SU-DHL-6 (cell line): ENCODE measurements around the gene CCDC88C.

ENCODE experiments used
- H2AFZ ChIP-seq: fragments of 200-600 bp; sonication (generic); 2 replicates; pipeline ENCODE4 v1.6.1; 2014; ENCODE audit warnings: low read depth, mild to moderate bottlenecking, moderate library complexity, mixed read lengths, antibody characterized with exemption, low read length; ENCODE audit not compliant: severe bottlenecking
- H3F3A ChIP-seq: fragments of 200-600 bp; shearing (Covaris generic); 2 replicates; pipeline ENCODE4 v1.6.0; 2016; ENCODE audit warnings: antibody characterized with exemption, mild to moderate bottlenecking; ENCODE audit not compliant: insufficient read depth
- H3K27ac ChIP-seq: fragments of 200-600 bp; sonication (generic); 2 replicates; pipeline ENCODE4 v1.5.1; 2016; ENCODE audit warnings: low read depth, mild to moderate bottlenecking, low read length, moderate library complexity, mixed read lengths
- H3K27me3 ChIP-seq: fragments of 200-600 bp; sonication (generic), shearing (Covaris generic); 2 replicates; pipeline ENCODE4 v1.6.0; 2014; ENCODE audit warnings: mild to moderate bottlenecking, low read length
- H3K36me3 ChIP-seq: fragments of 200-600 bp; sonication (generic); 2 replicates; pipeline ENCODE4 v1.6.1; 2014; ENCODE audit warnings: mild to moderate bottlenecking, low read length, mixed read lengths
- H3K4me2 ChIP-seq: fragments of 300-600, 200-600 bp; shearing (Covaris generic), sonication (generic); 2 replicates; pipeline ENCODE4 v1.6.0; 2014; ENCODE audit warnings: low read length, low read depth, mild to moderate bottlenecking; ENCODE audit not compliant: poor library complexity, severe bottlenecking
- H3K4me3 ChIP-seq: fragments of 200-600 bp; sonication (generic); 2 replicates; pipeline ENCODE4 v1.5.1; 2014; ENCODE audit warnings: antibody characterized with exemption, low read length, mild to moderate bottlenecking, mixed read lengths; ENCODE audit not compliant: insufficient read depth, poor library complexity, severe bottlenecking
- H3K79me2 ChIP-seq: fragments of 200-600 bp; sonication (generic); 2 replicates; pipeline ENCODE4 v1.6.1; 2014; ENCODE audit warnings: mild to moderate bottlenecking, low read length, moderate library complexity; ENCODE audit not compliant: insufficient read depth
- H3K9ac ChIP-seq: fragments of 200-600 bp; sonication (generic); 2 replicates; pipeline ENCODE4 v1.7.0; 2014; ENCODE audit warnings: mild to moderate bottlenecking, low read length
- H3K9me2 ChIP-seq: fragments of 200-600 bp; sonication (generic); replicated peaks from 2 replicates; pipeline ENCODE4 v1.6.1; 2014; ENCODE audit warnings: low read length; ENCODE audit not compliant: insufficient read depth
- H3K9me3 ChIP-seq: fragments of 200-600 bp; sonication (generic); 2 replicates; pipeline ENCODE4 v1.6.1; 2014; ENCODE audit warnings: low read length, mixed read lengths; ENCODE audit not compliant: insufficient read depth
- H4K20me1 ChIP-seq: fragments of 200-600 bp; sonication (generic); 2 replicates; pipeline ENCODE4 v1.6.1; 2014; ENCODE audit warnings: low read depth, mild to moderate bottlenecking, antibody characterized with exemption, low read length, moderate library complexity, mixed read lengths
- EZH2phosphoT487 ChIP-seq: fragments of 200-600 bp; sonication (generic), shearing (Covaris generic); conservative IDR thresholded peaks from 2 replicates; pipeline ENCODE4 v1.6.1; 2018; ENCODE audit warnings: mild to moderate bottlenecking, antibody characterized with exemption, low read length, moderate library complexity, mixed read lengths
- TF ChIP-seq, protein P1 (sequence below): fragments of 200-600 bp; sonication (generic); IDR thresholded peaks from one replicate; pipeline ENCODE4 v1.5.1; 2017; ENCODE audit warnings: antibody characterized with exemption, mild to moderate bottlenecking, low read length, moderate library complexity; ENCODE audit not compliant: insufficient read depth, poor library complexity, severe bottlenecking

The CCDC88C gene

DNA sequence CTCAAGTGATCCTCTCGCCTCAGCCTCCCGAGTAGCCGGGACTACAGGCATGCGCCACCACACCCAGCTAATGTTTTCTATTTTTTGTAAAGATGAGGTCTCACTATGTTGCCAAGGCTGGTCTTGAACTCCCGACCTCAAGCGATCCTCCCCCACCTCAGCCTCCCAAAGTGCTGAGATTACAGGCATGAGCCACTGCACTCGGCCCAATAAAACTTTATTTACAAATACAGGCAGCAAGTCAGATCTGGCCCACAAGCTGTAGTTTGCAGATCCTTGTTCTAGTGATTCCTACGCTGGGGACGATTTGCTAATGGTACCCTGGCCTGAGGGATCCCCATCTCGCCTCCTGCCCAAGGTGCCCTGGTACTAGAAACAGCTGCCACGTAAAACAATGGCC is 74.6 kb downstream of the CCDC88C start:
- H3F3A ChIP-seq, result 0 out of 2 replicates have a peak, but pooled peaks cover 4% of the 10 kb centered on the region
- H3K9ac ChIP-seq, result no peak overlapping the region
- no peaks in the 10 kb centered on the region for H3K9me3 ChIP-seq
- H3K27me3 ChIP-seq, result no peaks in the 10 kb centered on the region
- H3K9me2 ChIP-seq, result no peaks in the 10 kb centered on the region
- no peak overlapping the region for H2AFZ ChIP-seq
- no peak overlapping the region for H3K4me3 ChIP-seq
- TF ChIP-seq, protein P1, sequence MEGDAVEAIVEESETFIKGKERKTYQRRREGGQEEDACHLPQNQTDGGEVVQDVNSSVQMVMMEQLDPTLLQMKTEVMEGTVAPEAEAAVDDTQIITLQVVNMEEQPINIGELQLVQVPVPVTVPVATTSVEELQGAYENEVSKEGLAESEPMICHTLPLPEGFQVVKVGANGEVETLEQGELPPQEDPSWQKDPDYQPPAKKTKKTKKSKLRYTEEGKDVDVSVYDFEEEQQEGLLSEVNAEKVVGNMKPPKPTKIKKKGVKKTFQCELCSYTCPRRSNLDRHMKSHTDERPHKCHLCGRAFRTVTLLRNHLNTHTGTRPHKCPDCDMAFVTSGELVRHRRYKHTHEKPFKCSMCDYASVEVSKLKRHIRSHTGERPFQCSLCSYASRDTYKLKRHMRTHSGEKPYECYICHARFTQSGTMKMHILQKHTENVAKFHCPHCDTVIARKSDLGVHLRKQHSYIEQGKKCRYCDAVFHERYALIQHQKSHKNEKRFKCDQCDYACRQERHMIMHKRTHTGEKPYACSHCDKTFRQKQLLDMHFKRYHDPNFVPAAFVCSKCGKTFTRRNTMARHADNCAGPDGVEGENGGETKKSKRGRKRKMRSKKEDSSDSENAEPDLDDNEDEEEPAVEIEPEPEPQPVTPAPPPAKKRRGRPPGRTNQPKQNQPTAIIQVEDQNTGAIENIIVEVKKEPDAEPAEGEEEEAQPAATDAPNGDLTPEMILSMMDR, result no peak
- TF ChIP-seq EZH2phosphoT487, result no peak
- no peaks in the 10 kb centered on the region for H4K20me1 ChIP-seq
- no peak overlapping the region for H3K27ac ChIP-seq
- peaks cover 56% of the 10 kb centered on the region for H3K79me2 ChIP-seq
- H3K4me2 ChIP-seq, result no peak overlapping the region
- no peaks in the 10 kb centered on the region for H3K36me3 ChIP-seq

DNA sequence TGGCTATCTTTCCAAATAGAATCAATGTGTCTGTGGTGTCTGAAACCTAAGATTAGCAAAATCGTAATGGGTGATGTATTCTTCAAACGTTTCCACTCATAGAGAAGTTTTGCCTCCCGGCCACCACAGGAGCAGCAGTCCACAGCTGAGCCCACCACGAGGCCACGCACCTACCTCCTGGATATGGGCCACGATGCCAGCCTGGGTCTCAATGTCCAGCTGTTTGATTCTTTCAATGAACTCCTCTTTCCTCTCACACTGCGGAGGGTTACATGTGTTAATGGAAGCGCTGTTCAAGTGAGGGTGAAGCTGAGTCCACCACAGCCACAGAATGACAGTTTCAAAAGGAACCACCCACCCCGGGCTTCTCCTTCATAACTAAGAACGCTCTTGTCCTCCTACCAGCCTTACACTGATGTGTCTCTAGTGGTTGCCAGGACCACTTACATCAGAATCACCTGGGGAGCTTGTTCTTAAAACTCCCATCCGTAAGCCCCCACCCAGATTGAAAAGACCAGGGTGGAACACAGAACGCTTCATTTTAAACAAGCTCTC is 75.3 kb downstream of the CCDC88C start:
- Histone ChIP-seq H3K27ac (no peak overlapping the region), H3F3A (0 out of 2 replicates have a peak, but pooled peaks cover 4% of the 10 kb centered on the region), H3K9me3 (no peaks in the 10 kb centered on the region), H3K79me2 (peaks cover 54% of the 10 kb centered on the region), H3K36me3 (no peaks in the 10 kb centered on the region), H3K4me2 (no peak overlapping the region), H2AFZ (no peak overlapping the region), H3K9me2 (no peaks in the 10 kb centered on the region), H3K27me3 (no peaks in the 10 kb centered on the region), H4K20me1 (no peaks in the 10 kb centered on the region), H3K9ac (no peak overlapping the region), H3K4me3 (no peak overlapping the region)
- TF ChIP-seq EZH2phosphoT487, result no peak
- TF ChIP-seq, protein P1, result no peak

DNA sequence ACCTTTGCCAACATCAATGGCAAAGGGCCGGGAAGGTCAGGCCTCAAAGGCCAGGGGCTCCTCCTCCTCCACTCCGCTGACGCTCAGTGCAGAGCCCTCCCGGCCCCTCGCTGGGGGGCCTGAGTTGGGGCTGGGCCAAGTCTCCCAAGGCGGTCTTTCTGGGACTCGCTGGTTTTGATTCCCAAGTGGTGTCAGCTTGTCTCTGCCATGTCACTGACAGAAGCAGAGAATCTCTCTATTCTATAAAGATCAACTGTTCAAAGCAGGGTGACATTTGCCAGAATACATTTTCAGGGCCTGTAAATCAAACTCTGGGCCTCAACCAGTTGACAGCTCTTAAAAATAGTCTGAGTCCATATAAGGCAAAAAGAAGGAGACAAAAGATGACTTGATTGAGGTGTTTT is 75.9 kb downstream of the CCDC88C start:
- H3K9me2 ChIP-seq, result no peaks in the 10 kb centered on the region
- H3K27me3 ChIP-seq, result no peaks in the 10 kb centered on the region
- H2AFZ ChIP-seq, result no peak overlapping the region
- TF ChIP-seq, protein P1, result no peak
- no peak for TF ChIP-seq EZH2phosphoT487
- no peaks in the 10 kb centered on the region for H3K9me3 ChIP-seq
- H3K79me2 ChIP-seq, result peaks cover 49% of the 10 kb centered on the region
- no peaks in the 10 kb centered on the region for H4K20me1 ChIP-seq
- no peak overlapping the region for H3K9ac ChIP-seq
- H3K4me3 ChIP-seq, result no peak overlapping the region
- H3K36me3 ChIP-seq, result no peaks in the 10 kb centered on the region
- H3F3A ChIP-seq, result 0 out of 2 replicates have a peak, but pooled peaks cover 4% of the 10 kb centered on the region
- H3K4me2 ChIP-seq, result no peak overlapping the region
- no peak overlapping the region for H3K27ac ChIP-seq
